Thyroid gland (tissue), 4 donors: ENCODE measurements around the gene PLEKHA1.

ENCODE experiments used
- CTCF ChIP-seq, 6 experiments: fragments of 200-600 bp in 3 of 6; fragments of 450-650 bp in 3 of 6; sonication (generic) in 3 of 6; IDR thresholded peaks; one replicate each; pipeline ENCODE4 v1.5.1; 2016 to 2019; ENCODE audit warnings: antibody characterized with exemption in 6 of 6, mild to moderate bottlenecking in 2 of 6, inconsistent platforms in 1 of 6, moderate library complexity in 1 of 6
- POLR2A ChIP-seq, 2 donors: fragments of 450-650 bp; IDR thresholded peaks; one replicate each; pipeline ENCODE4 v1.6.1; 2017; ENCODE audit warnings: antibody characterized with exemption in 2 of 2, mild to moderate bottlenecking in 2 of 2, moderate library complexity in 1 of 2

DNA sequence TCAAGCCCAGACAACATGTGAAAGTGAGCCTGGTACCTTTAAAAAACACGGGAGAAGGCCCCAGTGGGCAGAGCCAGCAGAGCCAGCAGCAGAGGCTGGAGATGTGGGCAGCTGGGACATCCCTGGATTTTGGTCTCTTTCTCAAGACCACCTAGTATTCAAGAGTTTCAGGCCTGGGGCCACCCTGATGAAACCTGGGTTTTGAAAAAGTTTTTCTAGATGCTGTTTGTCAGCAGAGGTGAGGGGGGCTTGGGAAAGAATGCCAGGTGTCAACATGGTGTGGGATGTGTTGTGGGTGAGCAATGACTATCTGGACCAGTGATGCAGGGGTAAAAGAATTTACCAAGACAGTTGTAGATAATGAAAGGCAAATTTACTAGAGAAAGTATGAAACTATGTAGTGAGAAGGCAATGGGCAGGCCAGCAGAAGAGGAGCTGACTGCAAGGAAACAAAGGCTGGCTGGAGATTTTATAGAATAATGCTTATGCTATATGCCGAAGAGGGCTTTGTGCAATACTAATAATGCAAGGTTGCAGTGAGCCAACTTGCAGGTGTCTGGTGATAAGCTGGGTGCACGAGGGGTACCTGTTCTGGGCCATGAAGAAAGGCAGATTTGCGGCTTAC lies 28.1 kb upstream of the PLEKHA1 start:
- no peak for TF ChIP-seq CTCF (IDR thresholded peaks at IDR 0.05)
- no peak for TF ChIP-seq POLR2A (IDR thresholded peaks at IDR 0.05)
